ENCODE data around the gene PITX1.
"Not testable (repeated sequence)": the region's sequence is repeated elsewhere in the genome, so short reads cannot be mapped to it uniquely, and the experiment has no call there.

Gene PITX1

DNA sequence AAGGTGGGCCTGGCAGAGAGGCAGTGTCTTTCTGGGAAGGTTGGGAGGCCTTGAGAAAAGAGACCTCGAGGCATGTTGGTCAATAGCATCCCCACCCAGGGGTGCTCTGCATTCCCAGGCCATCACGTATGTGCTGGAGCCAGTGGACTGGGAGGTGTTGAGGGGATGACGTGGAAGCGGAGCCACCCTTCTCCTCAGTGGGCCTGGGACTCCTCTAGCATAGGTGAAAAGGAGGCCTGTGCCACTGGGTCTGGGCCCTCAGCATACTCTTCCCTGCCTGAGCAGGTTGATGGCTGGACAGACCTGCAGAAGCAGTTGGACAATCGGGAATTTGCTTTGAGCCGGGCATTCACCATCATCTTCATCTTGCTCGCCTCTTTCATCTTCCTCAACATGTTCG is 25.5 kb downstream of the PITX1 start:
- no peak for DNase-seq

DNA sequence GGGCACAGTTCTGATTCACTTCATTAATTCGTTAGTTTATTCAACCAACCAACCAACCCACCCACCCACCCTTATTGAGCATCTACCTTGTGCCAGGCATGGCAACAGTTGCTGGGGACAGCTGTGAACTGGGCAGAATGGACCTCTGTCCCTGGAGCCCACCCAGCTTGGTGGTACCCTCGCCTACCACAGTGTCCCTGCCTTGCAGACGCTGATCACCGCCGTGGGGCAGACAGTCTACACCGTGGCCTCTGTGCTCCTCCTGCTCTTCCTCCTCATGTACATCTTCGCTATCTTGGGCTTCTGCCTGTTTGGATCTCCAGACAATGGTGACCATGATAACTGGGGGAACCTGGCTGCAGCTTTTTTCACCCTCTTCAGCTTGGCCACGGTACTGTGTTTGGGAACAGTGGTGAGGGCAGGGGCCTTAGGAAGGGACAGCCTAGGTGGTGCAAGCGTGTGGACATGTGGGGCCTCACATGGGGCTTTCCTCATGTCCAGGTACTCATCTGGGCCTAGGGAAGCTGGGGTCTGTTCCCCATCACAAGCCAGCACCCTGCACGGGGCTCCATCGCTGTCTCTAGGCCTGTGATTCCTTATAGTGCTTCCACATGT is 26.2 kb downstream of the PITX1 start:
- DNase-seq, result no peak

DNA sequence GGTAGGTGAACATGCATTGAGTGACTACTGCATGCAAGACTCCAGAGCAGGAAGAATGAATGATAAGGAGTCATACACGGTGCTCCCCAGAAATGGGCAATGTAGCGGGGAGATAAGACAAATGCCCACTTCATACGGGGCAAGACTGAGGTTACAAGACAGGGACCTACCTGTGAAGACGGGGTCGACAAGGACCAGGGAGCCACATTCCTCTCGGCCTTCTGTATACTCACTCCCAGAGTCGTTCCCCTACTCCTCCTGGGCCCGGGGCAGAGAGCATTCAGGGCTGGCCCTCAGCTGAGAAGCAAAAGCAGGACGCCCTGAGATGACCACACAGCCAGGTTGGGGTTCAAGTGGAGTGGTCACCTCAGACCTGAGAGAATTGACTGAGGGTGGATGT is 26.7 kb downstream of the PITX1 start:
- DNase-seq, result no peak

DNA sequence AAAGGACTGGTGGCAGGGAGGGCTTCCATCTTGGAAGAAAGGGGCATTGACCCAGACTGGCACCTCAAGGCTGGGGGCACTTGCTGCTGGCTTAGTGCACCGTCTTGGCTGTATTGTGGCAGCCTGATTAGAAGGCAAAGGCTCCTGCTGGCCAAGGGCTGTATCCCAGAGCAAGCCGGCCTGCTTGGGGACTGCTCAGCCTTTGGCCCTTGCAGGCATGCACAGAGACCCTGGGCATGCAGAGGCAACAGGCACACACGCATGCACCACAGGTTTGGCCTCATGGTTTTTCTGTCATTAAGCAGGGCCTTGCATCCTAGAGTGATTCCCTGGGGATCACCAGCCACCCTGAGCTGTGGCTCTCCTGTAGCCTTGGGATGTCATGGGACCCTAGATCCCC is 29.0 kb downstream of the PITX1 start:
- DNase-seq, result no peak

DNA sequence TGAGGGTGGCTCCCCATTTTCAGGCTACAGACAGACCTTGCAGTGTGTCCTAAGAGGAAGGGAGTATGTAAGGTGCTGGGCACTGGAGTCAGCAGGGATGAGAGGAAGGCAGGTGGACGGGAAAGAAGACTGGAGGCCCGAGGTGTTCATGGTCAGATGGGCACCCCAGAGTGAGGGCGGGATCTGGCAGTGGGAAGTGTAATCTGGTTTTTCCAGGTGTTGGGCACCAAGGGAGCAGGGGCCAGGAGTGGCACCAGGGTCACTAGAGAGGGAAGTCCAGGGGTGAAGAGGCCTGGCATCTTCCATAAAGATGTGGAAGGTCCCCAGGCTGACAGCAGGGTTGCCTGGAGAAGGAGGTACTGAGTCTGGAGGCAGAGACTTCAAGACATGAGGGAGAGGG is 29.7 kb downstream of the PITX1 start:
- no peak for DNase-seq

DNA sequence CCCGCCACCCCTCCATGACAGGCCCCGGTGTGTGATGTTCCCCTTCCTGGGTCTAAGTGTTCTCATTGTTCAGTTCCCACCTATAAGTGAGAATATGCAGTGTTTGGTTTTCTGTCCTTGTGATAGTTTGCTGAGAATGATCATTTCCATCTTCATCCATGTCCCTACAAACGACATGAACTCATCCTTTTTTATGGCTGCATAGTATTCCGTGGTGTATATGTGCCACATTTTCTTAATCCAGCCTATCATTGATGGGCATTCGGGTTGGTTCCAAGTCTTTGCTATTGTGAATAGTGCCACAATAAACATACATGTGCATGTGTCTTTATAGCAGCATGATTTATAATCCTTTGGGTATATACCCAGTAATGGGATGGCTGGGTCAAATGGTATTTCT is 36.0 kb downstream of the PITX1 start:
- not testable (repeated sequence) for DNase-seq

DNA sequence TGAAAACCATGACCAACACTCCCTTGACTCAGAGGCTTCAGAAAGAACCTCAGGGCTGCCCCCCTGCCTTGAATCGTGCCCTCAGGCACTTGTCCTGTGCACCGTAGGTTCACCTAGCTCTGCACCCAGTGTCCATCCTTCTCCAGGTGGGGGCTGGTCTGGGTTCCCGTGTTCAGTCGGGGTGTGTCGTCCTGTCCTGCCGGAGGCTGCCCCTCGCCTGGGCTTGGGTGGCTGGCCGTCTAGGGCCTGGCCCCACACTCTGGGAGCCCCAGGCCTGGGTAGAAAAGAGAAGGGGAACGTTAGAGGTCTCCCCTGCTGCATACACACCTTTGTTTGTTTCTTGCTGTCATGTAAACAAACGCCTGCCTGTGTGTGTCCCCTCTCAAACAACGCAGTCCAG is 37.0 kb downstream of the PITX1 start:
- no peak for DNase-seq

DNA sequence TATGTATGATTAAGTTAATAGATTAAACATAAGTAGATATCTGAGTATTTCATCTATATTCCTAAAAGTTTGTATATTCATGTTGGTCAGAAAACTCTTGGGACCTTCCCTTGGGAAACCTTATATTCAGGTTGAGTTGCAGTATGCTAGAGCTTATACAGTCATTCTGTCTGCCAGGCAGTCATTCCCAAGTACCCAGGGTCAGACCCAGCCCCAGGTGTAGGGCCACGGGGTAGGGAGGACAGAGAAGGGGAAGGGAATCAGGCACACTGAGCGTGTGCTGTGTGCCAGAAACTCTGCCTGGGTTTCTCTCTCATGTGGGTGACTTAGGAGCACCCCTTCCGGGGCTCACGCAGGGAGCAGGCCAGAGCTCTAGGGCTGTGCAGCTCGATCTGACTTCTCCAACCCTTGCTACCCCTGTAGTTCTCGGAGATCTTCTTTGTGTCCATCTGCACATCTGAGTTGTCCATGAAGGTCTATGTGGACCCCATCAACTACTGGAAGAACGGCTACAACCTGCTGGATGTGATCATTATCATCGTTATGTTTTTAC is 38.1 kb downstream of the PITX1 start:
- DNase-seq, result no peak

DNA sequence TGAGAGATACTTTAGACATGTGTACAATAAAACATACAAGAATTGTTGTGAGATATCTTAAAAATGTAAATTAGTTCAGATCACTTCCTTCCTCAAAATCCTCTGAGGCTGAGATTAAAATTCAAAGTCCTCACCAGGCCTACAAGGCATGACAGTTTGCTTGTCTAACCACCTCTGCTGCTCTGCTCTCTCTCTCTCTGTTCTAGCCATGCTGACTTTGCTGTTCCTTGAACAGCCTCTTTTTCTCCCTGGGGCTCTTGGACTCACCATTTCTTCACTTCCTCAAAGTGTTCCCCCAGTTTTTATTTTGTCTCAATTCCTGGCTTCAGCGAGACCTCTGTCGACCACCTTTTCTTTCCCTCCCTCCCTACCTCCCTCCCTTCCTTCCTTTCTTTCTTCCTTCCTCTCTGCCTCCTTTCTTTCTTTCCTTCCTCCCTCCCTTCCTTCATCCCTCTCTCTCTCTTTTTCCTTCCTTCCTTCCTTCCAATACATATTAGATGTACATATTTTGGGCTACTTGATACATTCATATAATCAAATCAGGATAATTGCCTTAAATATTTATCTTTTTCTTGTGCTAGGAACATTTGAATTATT is 39.4 kb downstream of the PITX1 start:
- DNase-seq, result no peak

DNA sequence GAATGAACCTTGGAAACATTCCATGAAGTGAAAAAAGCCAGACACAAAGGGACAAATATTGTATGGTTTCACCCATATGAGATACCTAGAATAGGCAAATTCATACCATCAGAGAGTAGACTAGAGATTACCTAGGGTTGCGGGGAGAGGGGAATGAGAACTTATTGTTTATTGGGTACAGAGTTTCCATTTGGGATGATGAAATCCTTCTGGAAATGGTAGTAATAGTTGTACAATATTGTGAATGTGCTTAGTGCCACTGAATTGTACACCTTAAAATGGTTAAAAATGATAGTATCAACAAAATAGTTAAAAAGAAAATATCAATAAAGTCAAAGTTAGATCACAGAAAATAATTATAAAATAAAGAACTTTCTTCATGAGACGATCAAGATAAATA is 40.9 kb downstream of the PITX1 start:
- DNase-seq, result no peak

DNA sequence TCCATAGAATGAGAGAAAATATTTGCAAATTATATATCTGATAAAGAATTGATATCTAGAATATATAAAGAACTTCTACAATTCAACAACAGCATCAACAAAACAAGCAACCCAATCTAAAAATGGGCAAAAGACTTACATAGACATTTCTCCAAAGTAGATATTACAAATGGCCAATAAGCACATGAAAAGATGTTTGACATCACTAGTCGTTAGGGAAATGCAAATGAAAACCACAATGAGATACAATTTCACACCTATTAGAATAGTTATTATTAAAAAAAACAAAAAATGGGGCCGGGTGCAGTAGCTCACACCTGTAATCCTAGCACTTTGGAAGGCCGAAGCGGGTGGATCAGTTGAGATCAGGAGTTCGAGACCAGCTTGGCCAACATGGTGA is 41.9 kb downstream of the PITX1 start:
- DNase-seq, result no peak

DNA sequence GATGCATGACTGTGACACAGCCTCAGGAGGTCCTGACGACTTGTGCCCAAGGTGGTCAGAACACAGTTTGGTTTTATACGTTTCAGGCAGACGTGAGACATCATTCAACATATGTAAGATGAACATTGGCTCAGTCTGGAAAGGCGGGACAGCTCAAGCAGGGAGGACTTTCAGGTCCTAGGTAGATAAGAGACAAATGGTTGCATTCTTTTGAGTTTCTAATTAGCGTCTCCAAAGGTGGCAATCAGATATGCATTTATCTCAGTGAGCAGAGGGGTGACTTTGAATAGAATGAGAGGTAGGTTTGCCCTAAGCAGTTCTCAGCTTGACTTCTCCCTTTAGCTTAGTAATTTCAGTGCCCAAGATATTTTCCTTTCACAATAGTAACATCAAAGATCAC is 43.8 kb downstream of the PITX1 start:
- DNase-seq, result not testable (repeated sequence)

DNA sequence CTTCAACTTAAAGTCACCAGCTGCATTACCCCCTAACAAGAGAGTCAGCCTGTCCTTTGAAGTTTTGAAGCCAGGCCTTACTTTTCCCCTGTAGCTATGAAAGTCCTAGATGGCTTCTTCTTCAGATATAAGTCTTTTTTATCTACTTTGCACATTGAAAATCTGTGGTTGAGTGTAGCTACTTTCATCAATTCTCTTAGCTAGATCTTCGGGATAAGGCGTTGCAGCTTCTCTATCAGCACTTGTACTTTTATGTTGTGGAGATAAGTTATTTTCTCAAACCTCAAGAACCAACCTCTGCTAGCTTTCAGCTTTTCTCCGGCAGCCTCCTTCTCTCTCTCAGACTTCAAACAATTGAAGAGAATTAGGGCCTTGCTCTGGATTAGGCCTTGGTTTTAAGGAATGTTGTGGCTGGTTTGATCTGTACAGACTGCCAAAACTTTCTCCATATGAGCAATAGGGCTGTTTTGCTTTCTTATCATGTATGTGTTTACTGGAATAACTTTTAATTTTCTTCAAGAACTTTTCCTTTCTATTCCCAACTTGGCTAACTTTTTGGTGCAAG is 44.7 kb downstream of the PITX1 start:
- DNase-seq, result peak; percentile 9

DNA sequence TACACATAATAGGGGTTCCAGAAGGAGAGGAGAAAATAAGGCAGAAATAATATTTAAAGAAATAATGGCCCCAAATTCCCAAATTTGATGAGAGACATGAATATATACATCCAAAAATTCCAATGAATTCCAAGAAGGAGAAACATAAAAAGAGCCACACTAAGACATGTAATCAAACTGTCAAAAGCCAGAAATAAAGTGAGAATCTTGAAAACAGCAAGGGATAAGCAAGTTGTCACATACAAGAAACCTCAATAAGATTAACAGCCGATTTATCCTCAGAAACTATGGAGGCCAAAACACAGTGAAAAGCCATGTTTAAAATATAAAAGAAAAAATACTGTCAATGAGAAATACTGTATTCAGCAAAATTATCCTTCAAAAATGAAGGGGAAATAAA is 51.8 kb downstream of the PITX1 start:
- DNase-seq, result no peak

DNA sequence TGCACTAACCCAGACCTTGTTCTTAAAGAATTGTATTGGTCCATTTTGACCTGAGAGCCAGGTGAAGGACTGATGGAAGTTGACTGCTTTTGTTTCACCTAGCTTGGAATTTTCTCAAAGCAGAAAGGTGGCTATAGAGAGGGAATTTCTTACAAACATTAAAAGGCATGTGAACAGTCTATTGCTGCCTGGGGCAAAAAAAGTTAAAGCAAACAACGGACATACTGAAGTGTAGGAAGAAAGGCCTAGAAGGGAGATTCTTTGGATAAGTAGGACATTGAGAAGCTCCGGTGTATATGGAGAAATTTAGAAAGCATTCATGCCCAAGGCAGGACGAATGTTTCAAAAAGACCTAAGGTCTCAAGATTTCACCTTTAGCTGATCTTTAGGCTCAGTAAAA is 54.6 kb downstream of the PITX1 start:
- DNase-seq, result no peak
